Tibial artery (tissue), 4 donors: ENCODE measurements around the gene SCG2.

Experiments
- DNase-seq, 2 donors: peaks; one replicate each; pipeline ENCODE4 v3.0.0-alpha.2; 2019
- H3K27ac ChIP-seq, 2 donors: fragments of 200-600 bp; sonication (generic) in 1 of 2; 1 replicate in 1 of 2; 2 replicates in 1 of 2; pipeline ENCODE4 v1.5.1; 2018 to 2019; ENCODE audit warnings: mild to moderate bottlenecking in 1 of 2
- H3K27me3 ChIP-seq, 2 donors: fragments of 200-600 bp; sonication (generic) in 1 of 2; one replicate each; pipeline versions ENCODE4 v1.5.1 to v1.6.0; 2016 to 2019
- H3K36me3 ChIP-seq, 3 donors: fragments of 200-600 bp; sonication (generic) in 2 of 3; one replicate each; pipeline ENCODE4 v1.5.1; 2016 to 2019; ENCODE audit warnings: mild to moderate bottlenecking in 2 of 3
- H3K4me1 ChIP-seq, 4 donors: fragments of 200-600 bp; sonication (generic) in 2 of 4; 1 replicate in 3 of 4; 2 replicates in 1 of 4; pipeline ENCODE4 v1.5.1; 2016 to 2019
- H3K4me3 ChIP-seq, 2 donors: fragments of 200-600 bp; sonication (generic) in 1 of 2; 1 replicate in 1 of 2; 2 replicates in 1 of 2; pipeline ENCODE4 v1.5.1; 2018 to 2019; ENCODE audit warnings: mild to moderate bottlenecking in 2 of 2
- H3K9me3 ChIP-seq, 3 donors: fragments of 200-600 bp; sonication (generic) in 1 of 3; one replicate each; pipeline ENCODE4 v1.5.1; 2016 to 2019
- intact Hi-C: fragments of 100-400 bp; cut with DNase I; formaldehyde crosslinking; loops from one replicate; pipeline ENCODE4 v1.15.0; 2023; ENCODE audit warnings: low total_unique reads
- TF ChIP-seq, protein P1 (sequence below), 2 experiments: fragments of 200-600 bp in 1 of 2; fragments of 450-650 bp in 1 of 2; IDR thresholded peaks; one replicate each; pipeline ENCODE4 v1.5.1; 2017 to 2019; ENCODE audit warnings: antibody characterized with exemption in 2 of 2, mild to moderate bottlenecking in 1 of 2, moderate library complexity in 1 of 2

The SCG2 gene

DNA sequence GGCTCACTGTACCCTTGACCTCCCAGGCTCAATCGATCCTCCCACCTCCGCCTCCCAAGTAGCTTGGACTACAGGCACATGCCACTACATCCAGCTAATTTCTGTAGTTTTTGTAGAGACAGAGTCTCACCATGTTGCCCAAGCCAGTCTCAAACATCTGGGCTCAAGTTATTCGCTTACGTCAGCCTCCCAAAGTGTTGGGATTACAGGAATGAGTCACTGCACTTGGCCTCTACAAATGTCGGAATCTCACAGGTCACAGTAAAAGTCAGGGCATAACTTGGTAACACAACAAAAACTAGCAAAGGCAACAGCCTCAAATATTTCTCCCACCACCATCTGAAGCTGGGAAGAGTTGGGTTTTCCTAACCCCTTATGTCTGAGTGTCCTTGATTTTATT is 25.3 kb downstream of the SCG2 start:
- Histone ChIP-seq H3K4me1 (peaks cover 0 to 22% (median 3%) of the 10 kb centered on the region in 4 donors), H3K27me3 (no peaks in the 10 kb centered on the region), H3K27ac (peak overlapping the region; percentile 45 to 51), H3K4me3 (no peak overlapping the region), H3K9me3 (no peaks in the 10 kb centered on the region), H3K36me3 (no peaks in the 10 kb centered on the region)
- peak in 1 of 2 donors; percentile 52 for DNase-seq
- TF ChIP-seq, protein P1, sequence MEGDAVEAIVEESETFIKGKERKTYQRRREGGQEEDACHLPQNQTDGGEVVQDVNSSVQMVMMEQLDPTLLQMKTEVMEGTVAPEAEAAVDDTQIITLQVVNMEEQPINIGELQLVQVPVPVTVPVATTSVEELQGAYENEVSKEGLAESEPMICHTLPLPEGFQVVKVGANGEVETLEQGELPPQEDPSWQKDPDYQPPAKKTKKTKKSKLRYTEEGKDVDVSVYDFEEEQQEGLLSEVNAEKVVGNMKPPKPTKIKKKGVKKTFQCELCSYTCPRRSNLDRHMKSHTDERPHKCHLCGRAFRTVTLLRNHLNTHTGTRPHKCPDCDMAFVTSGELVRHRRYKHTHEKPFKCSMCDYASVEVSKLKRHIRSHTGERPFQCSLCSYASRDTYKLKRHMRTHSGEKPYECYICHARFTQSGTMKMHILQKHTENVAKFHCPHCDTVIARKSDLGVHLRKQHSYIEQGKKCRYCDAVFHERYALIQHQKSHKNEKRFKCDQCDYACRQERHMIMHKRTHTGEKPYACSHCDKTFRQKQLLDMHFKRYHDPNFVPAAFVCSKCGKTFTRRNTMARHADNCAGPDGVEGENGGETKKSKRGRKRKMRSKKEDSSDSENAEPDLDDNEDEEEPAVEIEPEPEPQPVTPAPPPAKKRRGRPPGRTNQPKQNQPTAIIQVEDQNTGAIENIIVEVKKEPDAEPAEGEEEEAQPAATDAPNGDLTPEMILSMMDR (IDR thresholded peaks at IDR 0.05), result no peak
- intact Hi-C loops, result no loop called here

GRCh38 chr2:223570784-223571183 is 31.4 kb downstream of the SCG2 start:
- TF ChIP-seq, protein P1 (IDR thresholded peaks at IDR 0.05), result no peak
- intact Hi-C loops, result no loop called here

DNA sequence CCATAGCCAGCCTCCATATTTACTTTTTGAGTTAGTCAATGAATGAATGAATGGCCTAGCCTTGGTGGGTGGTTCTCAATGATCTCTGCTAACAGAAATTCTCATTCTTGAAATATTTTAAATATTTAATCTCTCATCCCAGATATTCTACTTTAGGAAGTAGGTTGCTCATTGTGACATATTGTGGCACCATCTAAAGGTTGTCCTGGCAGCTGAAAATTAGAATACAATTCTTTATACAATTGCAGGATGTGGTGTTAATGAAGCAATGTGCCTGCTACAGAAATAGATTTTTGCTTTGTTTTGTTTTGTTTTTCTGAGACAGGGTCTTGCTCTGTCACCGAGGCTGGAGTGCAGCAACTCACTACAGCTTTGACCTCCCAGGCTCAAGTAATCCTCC is 35.8 kb downstream of the SCG2 start:
- no peaks in the 10 kb centered on the region for H3K4me1 ChIP-seq
- no peak overlapping the region for H3K4me3 ChIP-seq
- no peaks in the 10 kb centered on the region for H3K36me3 ChIP-seq
- H3K9me3 ChIP-seq, result no peaks in the 10 kb centered on the region
- TF ChIP-seq, protein P1 (IDR thresholded peaks at IDR 0.05), result no peak
- H3K27ac ChIP-seq, result no peak overlapping the region
- intact Hi-C loops, result no loop called here
- DNase-seq, result no peak
- H3K27me3 ChIP-seq, result no peaks in the 10 kb centered on the region

More at GRCh38 chr2:223570784-223571183, 31.4 kb downstream of the SCG2 start:
- Histone ChIP-seq H3K27me3 (no peaks in the 10 kb centered on the region), H3K4me1 (no peaks in the 10 kb centered on the region), H3K9me3 (no peaks in the 10 kb centered on the region), H3K4me3 (no peak overlapping the region), H3K27ac (no peak overlapping the region), H3K36me3 (no peaks in the 10 kb centered on the region)
- DNase-seq, result no peak

DNA sequence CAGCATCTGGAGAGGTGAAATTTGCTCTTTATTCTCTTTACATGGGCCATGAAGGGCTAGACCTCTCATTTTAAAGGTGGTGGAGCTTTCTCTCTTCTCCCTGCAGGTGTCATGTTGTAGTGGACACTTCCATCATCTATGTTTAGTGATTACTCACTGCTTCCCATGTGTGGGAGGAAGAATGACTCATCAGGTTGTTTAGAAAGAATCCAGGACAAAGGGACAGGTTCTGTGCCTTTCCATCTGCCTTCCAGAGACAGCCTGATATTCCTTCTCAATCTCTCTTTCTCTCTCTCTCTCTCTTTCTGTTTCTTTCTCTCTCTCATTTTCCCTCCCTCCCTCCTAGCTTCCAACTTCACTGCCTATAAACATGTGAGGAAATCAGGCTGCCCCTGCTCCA is 38.7 kb downstream of the SCG2 start:
- no peaks in the 10 kb centered on the region for H3K36me3 ChIP-seq
- no peak for DNase-seq
- intact Hi-C loops, result no loop called here
- no peaks in the 10 kb centered on the region for H3K4me1 ChIP-seq
- H3K27ac ChIP-seq, result no peak overlapping the region
- no peak overlapping the region for H3K4me3 ChIP-seq
- TF ChIP-seq, protein P1 (IDR thresholded peaks at IDR 0.05), result no peak
- H3K9me3 ChIP-seq, result no peaks in the 10 kb centered on the region
- no peaks in the 10 kb centered on the region for H3K27me3 ChIP-seq

GRCh38 chr2:223562078-223562477 is 40.1 kb downstream of the SCG2 start:
- H3K4me3 ChIP-seq, result no peak overlapping the region
- TF ChIP-seq, protein P1 (IDR thresholded peaks at IDR 0.05), result no peak
- no peaks in the 10 kb centered on the region for H3K36me3 ChIP-seq
- no peaks in the 10 kb centered on the region for H3K9me3 ChIP-seq
- DNase-seq, result no peak
- intact Hi-C loops, result no loop called here
- no peak overlapping the region for H3K27ac ChIP-seq
- no peaks in the 10 kb centered on the region for H3K4me1 ChIP-seq
- no peaks in the 10 kb centered on the region for H3K27me3 ChIP-seq
